GM12878 (cell line): ENCODE data around the gene CELF2.

Experiments used
- BCL11A ChIP-seq: IDR thresholded peaks from 2 replicates; pipeline ENCODE4 v1.6.1; 2011; ENCODE audit warnings: low read depth, low read length
- MYC ChIP-seq: IDR thresholded peaks from 2 replicates; pipeline ENCODE4 v1.6.1; 2011; ENCODE audit warnings: mild to moderate bottlenecking, low read length, moderate library complexity, inconsistent platforms; ENCODE audit not compliant: insufficient read depth, insufficient replicate concordance, insufficient read length, severe bottlenecking
- NFYB ChIP-seq: IDR thresholded peaks from 2 replicates; pipeline ENCODE4 v1.6.1; 2011; ENCODE audit warnings: low read depth, mild to moderate bottlenecking, low read length, improper control_type of control experiment, moderate library complexity; ENCODE audit not compliant: insufficient read depth
- POLR2A ChIP-seq: IDR thresholded peaks from 2 replicates; pipeline ENCODE4 v1.6.1; 2011; ENCODE audit warnings: low read depth, mild to moderate bottlenecking, low read length
- RFX5 ChIP-seq: IDR thresholded peaks from 2 replicates; pipeline ENCODE4 v1.6.1; 2011; ENCODE audit warnings: low read depth, low read length, improper control_type of control experiment
- SIN3A ChIP-seq: IDR thresholded peaks from 2 replicates; pipeline ENCODE4 v1.6.1; 2012; ENCODE audit warnings: low read depth, low read length, improper control_type of control experiment
- TF ChIP-seq, protein P1 (sequence below): fragments of 450-650 bp; IDR thresholded peaks from 2 replicates; pipeline ENCODE4 v1.6.1; 2016; ENCODE audit warnings: mild to moderate bottlenecking
- TF ChIP-seq, protein P2 (sequence below), 3 experiments: IDR thresholded peaks in 2 of 3; conservative IDR thresholded peaks in 1 of 3; 2 replicates each; pipeline ENCODE4 v1.5.1; 2011; ENCODE audit warnings: low read depth in 3 of 3, low read length in 3 of 3, mild to moderate bottlenecking in 3 of 3, control low read depth in 2 of 3, moderate library complexity in 2 of 3, inconsistent platforms in 1 of 3, mixed read lengths in 1 of 3; ENCODE audit not compliant: control insufficient read depth in 2 of 3, insufficient read depth in 1 of 3; ENCODE audit errors: extremely low read depth in 1 of 3
- TF ChIP-seq, protein P3 (sequence below): fragments of 450-650 bp; conservative IDR thresholded peaks from 2 replicates; pipeline ENCODE4 v1.6.1; 2017; ENCODE audit warnings: mild to moderate bottlenecking, moderate library complexity
- TF ChIP-seq, protein P4 (sequence below): fragments of 450-650 bp; IDR thresholded peaks from 2 replicates; pipeline ENCODE4 v1.6.1; 2017; ENCODE audit warnings: mild to moderate bottlenecking, moderate library complexity

DNA sequence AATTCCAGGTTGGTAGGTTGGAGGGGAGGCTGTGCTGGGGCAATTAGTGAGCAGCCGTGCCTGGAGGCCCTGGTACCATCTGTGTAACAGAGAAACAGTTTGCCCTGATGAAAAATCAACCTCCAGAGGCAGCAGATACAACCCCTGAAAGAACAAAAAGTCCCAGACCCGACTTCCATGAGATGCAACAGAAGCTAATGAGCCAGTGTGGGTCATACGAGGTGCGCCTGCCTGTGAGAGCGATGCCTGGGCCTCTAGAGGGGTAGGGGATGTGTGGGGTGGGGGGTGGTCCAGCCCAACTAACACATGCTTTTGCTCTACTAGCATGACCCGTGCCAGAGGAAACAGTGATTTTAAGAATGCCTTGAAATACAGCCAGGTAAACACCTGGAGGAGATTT lies 39.3 kb downstream of the CELF2 start:
- TF ChIP-seq SIN3A: no peak
- TF ChIP-seq, protein P1, sequence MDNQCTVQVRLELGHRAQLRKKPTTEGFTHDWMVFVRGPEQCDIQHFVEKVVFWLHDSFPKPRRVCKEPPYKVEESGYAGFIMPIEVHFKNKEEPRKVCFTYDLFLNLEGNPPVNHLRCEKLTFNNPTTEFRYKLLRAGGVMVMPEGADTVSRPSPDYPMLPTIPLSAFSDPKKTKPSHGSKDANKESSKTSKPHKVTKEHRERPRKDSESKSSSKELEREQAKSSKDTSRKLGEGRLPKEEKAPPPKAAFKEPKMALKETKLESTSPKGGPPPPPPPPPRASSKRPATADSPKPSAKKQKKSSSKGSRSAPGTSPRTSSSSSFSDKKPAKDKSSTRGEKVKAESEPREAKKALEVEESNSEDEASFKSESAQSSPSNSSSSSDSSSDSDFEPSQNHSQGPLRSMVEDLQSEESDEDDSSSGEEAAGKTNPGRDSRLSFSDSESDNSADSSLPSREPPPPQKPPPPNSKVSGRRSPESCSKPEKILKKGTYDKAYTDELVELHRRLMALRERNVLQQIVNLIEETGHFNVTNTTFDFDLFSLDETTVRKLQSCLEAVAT: no peak
- no peak for TF ChIP-seq POLR2A
- TF ChIP-seq, protein P2, sequence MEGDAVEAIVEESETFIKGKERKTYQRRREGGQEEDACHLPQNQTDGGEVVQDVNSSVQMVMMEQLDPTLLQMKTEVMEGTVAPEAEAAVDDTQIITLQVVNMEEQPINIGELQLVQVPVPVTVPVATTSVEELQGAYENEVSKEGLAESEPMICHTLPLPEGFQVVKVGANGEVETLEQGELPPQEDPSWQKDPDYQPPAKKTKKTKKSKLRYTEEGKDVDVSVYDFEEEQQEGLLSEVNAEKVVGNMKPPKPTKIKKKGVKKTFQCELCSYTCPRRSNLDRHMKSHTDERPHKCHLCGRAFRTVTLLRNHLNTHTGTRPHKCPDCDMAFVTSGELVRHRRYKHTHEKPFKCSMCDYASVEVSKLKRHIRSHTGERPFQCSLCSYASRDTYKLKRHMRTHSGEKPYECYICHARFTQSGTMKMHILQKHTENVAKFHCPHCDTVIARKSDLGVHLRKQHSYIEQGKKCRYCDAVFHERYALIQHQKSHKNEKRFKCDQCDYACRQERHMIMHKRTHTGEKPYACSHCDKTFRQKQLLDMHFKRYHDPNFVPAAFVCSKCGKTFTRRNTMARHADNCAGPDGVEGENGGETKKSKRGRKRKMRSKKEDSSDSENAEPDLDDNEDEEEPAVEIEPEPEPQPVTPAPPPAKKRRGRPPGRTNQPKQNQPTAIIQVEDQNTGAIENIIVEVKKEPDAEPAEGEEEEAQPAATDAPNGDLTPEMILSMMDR (IDR thresholded peaks at IDR 0.05 in 2 of 3, conservative IDR thresholded peaks at IDR 0.05 in 1 of 3; ENCODE audit: control insufficient read depth in 2 of 3, extremely low read depth in 1 of 3, insufficient read depth in 1 of 3, low read depth in 3 of 3, low read length in 3 of 3): no peak
- TF ChIP-seq, protein P3, sequence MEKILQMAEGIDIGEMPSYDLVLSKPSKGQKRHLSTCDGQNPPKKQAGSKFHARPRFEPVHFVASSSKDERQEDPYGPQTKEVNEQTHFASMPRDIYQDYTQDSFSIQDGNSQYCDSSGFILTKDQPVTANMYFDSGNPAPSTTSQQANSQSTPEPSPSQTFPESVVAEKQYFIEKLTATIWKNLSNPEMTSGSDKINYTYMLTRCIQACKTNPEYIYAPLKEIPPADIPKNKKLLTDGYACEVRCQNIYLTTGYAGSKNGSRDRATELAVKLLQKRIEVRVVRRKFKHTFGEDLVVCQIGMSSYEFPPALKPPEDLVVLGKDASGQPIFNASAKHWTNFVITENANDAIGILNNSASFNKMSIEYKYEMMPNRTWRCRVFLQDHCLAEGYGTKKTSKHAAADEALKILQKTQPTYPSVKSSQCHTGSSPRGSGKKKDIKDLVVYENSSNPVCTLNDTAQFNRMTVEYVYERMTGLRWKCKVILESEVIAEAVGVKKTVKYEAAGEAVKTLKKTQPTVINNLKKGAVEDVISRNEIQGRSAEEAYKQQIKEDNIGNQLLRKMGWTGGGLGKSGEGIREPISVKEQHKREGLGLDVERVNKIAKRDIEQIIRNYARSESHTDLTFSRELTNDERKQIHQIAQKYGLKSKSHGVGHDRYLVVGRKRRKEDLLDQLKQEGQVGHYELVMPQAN: no peak
- no peak for TF ChIP-seq BCL11A
- no peak for TF ChIP-seq MYC
- TF ChIP-seq RFX5: no peak
- TF ChIP-seq, protein P4, sequence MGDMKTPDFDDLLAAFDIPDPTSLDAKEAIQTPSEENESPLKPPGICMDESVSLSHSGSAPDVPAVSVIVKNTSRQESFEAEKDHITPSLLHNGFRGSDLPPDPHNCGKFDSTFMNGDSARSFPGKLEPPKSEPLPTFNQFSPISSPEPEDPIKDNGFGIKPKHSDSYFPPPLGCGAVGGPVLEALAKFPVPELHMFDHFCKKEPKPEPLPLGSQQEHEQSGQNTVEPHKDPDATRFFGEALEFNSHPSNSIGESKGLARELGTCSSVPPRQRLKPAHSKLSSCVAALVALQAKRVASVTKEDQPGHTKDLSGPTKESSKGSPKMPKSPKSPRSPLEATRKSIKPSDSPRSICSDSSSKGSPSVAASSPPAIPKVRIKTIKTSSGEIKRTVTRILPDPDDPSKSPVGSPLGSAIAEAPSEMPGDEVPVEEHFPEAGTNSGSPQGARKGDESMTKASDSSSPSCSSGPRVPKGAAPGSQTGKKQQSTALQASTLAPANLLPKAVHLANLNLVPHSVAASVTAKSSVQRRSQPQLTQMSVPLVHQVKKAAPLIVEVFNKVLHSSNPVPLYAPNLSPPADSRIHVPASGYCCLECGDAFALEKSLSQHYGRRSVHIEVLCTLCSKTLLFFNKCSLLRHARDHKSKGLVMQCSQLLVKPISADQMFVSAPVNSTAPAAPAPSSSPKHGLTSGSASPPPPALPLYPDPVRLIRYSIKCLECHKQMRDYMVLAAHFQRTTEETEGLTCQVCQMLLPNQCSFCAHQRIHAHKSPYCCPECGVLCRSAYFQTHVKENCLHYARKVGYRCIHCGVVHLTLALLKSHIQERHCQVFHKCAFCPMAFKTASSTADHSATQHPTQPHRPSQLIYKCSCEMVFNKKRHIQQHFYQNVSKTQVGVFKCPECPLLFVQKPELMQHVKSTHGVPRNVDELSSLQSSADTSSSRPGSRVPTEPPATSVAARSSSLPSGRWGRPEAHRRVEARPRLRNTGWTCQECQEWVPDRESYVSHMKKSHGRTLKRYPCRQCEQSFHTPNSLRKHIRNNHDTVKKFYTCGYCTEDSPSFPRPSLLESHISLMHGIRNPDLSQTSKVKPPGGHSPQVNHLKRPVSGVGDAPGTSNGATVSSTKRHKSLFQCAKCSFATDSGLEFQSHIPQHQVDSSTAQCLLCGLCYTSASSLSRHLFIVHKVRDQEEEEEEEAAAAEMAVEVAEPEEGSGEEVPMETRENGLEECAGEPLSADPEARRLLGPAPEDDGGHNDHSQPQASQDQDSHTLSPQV: no peak
- no peak for TF ChIP-seq NFYB
